Measurements from ENCODE around the gene FAM131B.

- TF ChIP-seq EZH2phosphoT487 (IDR thresholded peaks at IDR 0.05; ENCODE audit: low read depth), result no peak
- TF ChIP-seq, protein P1, sequence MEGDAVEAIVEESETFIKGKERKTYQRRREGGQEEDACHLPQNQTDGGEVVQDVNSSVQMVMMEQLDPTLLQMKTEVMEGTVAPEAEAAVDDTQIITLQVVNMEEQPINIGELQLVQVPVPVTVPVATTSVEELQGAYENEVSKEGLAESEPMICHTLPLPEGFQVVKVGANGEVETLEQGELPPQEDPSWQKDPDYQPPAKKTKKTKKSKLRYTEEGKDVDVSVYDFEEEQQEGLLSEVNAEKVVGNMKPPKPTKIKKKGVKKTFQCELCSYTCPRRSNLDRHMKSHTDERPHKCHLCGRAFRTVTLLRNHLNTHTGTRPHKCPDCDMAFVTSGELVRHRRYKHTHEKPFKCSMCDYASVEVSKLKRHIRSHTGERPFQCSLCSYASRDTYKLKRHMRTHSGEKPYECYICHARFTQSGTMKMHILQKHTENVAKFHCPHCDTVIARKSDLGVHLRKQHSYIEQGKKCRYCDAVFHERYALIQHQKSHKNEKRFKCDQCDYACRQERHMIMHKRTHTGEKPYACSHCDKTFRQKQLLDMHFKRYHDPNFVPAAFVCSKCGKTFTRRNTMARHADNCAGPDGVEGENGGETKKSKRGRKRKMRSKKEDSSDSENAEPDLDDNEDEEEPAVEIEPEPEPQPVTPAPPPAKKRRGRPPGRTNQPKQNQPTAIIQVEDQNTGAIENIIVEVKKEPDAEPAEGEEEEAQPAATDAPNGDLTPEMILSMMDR (IDR thresholded peaks at IDR 0.05; ENCODE audit: low read depth, low read length), result no peak
These were observed 33.7 kb upstream of the FAM131B start for GRCh38 chr7:143396182-143396581.
